ENCODE results near the gene CERT1.

DNA sequence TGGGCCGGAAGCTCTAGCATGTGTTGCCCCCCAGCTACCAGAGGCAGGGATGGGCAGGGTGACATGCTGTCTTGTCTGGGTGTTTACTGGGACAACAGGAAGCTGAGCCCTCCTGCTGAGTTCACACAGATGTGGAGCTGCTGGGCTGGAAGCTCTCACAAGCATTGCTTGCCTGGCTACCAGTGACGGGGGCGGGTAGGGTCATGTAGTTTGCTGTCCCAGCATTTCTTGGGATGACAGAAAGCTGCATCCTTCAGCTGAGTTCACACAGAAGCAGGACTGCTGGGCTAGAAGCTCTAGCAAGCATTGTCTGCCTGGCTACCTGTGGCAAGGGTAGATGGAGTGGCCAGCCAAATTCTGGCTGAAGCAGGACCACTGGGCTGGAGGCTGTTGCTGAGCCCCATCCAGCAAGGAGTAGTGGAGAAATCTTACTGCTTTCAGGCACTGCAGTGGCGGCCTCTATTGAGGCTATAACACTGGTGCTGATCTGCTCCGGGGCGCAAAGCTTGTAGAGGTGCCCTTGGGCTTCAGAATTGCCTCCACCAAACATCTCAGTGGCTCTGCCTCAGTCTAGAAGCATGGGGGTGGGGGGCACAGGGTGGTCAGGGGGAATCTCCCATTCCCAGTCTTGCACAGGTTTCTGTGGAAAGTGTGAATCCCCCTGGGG is 25.4 kb upstream of the CERT1 start:
- TF ChIP-seq, protein P1, sequence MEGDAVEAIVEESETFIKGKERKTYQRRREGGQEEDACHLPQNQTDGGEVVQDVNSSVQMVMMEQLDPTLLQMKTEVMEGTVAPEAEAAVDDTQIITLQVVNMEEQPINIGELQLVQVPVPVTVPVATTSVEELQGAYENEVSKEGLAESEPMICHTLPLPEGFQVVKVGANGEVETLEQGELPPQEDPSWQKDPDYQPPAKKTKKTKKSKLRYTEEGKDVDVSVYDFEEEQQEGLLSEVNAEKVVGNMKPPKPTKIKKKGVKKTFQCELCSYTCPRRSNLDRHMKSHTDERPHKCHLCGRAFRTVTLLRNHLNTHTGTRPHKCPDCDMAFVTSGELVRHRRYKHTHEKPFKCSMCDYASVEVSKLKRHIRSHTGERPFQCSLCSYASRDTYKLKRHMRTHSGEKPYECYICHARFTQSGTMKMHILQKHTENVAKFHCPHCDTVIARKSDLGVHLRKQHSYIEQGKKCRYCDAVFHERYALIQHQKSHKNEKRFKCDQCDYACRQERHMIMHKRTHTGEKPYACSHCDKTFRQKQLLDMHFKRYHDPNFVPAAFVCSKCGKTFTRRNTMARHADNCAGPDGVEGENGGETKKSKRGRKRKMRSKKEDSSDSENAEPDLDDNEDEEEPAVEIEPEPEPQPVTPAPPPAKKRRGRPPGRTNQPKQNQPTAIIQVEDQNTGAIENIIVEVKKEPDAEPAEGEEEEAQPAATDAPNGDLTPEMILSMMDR (IDR thresholded peaks at IDR 0.05), result no peak
- no peak for TF ChIP-seq EP300 (IDR thresholded peaks at IDR 0.05)
- TF ChIP-seq POLR2A (IDR thresholded peaks at IDR 0.05), result no peak
- TF ChIP-seq POLR2AphosphoS5 (IDR thresholded peaks at IDR 0.05), result no peak
